ENCODE data around the gene CCNYL1.

CCNYL1 gene

DNA sequence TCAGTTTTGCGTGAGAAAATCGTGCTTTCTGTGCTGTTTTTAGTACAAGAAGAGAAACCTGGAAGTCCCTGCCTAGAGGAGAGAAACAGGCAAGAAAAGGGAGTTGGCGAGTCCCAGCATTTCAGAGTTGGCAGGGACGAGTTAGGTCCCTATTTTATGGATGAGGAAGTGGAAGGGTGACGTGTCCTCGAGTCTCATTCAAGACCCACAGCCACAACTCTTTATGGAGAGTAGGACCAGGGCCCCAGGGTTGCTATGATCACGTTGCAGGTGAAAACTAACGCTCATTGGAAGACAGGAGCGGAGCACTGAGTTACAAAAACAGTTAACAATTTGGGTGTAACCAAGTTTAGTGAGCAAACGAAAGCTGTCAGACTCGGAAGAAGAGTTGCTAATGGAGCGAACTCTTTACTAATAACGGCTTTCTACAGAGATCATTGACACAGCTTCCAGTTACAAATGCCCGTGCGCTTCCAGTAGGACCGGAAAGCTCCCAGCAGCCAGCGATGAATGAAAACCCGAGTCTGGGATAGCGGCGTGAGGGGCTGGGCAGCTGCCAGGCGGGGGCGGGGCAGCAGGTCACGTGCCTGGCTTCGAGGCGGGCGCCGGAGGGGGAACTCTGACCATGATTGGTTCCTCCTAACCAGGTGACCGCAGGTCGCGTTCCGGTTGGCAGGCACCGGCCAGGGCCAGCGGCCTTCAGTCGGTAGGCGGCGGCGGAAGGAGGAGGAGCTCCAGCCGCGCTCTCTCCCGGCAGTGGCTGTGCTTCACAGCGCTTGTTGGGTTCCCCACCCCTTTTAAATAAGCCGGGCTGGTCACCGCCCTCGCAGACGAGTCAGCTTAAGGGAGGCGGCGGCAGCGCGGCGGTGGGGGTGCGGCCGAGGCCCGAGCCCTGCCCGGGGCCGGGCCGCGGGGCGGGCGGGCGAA lies at the start of gene CCNYL1:
Gene CCNYL1 (plus strand): TSS at position 827 of the 927 bp plus-strand sequence. CDS start 257 bp downstream, outside the sequence.
- Mint-ChIP-seq H3K27ac (peak within 1 kb of the TSS; percentile 79), H3K4me3 (peak within 1 kb of the TSS; percentile 95), H3K27me3 (no peaks in the 10 kb centered on the region), H3K36me3 (peaks cover 2% of the 10 kb centered on the region), H3K4me1 (peaks cover 19% of the 10 kb centered on the region), H3K9me3 (no peaks in the 10 kb centered on the region)
- peak; percentile 90 for ATAC-seq (ENCODE audit: low read depth)
- peak; percentile 92 to 97 for DNase-seq (ENCODE audit: low spot score in 2 of 2)

DNA sequence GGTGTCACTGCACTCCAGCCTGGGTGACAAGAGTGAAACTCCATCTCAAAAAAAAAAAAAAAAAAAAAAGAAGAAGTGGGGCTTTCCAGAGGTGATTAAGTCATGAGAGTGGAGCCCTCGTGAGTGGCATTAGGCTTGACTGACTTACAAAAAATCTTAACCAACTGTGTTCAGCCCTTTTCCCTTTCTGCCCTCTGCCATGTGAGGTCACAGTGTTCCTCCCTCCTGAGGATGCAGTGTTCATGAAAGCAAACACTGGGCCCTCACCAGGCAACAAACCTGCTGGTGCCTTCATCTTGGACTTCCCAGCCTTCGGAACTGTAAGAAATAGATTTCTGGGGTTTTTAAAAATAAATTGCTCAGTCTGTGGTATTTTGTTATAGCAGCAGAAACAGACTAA lies 49.2 kb upstream of the CCNYL1 start:
- ATAC-seq (ENCODE audit: low read depth) (peak; percentile 96), DNase-seq (ENCODE audit: low spot score in 2 of 2) (peak; percentile 52 to 79)
- Mint-ChIP-seq H3K36me3 (peaks cover 2% of the 10 kb centered on the region), H3K9me3 (no peaks in the 10 kb centered on the region), H3K27ac (peak overlapping the region; percentile 98), H3K4me1 (peaks cover 23% of the 10 kb centered on the region), H3K4me3 (peak overlapping the region; percentile 72), H3K27me3 (no peaks in the 10 kb centered on the region)

DNA sequence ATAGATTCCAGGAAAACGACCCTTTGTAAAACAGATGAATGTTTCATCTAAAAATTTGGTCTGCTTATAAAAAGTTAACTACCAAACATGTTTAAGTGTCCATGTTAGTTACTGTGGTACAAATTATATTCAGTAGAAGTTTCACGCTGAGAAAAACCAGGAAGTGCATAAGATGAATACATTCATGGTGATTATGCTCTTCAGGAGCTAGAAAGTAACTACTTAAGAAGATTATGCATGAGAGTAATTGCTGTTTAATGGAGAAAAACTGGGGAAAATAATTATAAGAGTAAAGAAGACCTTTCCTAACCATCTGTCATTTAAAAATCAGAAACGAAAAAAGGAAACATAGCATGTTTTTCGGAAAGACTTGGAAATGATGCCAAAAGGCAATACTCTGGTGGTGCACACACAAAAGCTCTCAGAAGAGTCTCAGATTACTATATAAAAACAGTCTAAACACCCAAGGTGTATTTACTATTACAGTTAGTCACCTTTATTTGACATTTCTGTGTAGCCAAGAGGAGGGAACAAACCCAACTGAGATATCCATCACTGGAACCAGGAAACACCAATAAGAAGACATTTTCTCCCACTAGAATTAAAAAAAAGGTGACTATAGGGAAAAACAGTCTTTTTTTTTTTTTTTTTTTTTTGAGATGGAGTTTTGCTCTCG lies 47.4 kb upstream of the CCNYL1 start:
- Mint-ChIP-seq H3K9me3 (no peaks in the 10 kb centered on the region), H3K4me1 (peaks cover 26% of the 10 kb centered on the region), H3K4me3 (peak overlapping the region; percentile 88), H3K27me3 (no peaks in the 10 kb centered on the region), H3K36me3 (peaks cover 3% of the 10 kb centered on the region), H3K27ac (peak overlapping the region; percentile 98)
- DNase-seq (ENCODE audit: low spot score in 2 of 2) (no peak), ATAC-seq (ENCODE audit: low read depth) (no peak)

DNA sequence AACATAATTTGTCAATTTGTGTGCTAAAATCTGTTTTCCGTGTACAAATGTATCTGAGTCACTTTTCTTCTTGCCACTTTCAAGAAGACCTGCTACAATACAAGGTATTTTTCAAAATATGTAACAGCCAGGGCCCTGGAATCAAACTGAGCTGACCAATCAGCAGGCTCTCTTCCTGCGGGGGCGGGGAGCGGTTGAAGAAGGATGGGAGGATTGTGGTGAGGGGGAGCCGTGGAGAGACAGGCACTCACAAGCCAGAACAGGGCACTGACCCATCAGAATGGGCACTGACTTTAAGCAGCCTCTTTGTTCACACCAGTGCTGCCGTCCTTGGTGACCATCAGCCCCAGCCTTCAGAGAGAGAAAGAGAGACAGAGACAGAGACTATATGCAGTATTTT lies 40.6 kb upstream of the CCNYL1 start:
- Mint-ChIP-seq H3K4me1 (peaks cover 14% of the 10 kb centered on the region), H3K27ac (peak overlapping the region; percentile 41), H3K4me3 (no peak overlapping the region), H3K36me3 (peaks cover 9% of the 10 kb centered on the region), H3K27me3 (no peaks in the 10 kb centered on the region), H3K9me3 (no peaks in the 10 kb centered on the region)
- ATAC-seq (ENCODE audit: low read depth) (no peak), DNase-seq (ENCODE audit: low spot score in 2 of 2) (no peak)

DNA sequence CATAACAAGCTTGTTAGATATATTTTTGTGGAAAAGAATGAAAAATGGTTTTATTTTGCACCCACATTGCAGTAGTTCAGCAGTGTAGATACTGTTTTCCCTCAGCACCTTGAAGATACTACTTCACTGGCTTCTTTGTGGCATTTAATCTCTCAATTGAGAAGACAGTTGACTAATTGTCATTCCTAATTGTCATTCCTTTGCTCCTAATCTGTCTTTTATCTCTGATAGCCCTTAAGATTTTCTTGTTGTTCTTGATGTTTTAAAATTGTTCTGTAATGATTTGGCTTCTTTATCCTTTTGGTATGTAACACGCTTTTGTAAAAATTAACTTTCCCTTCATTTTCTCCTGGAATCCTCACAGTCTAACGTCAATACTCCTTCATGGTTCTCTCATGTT lies 38.0 kb upstream of the CCNYL1 start:
- no peak for DNase-seq (ENCODE audit: low spot score in 2 of 2)
- Mint-ChIP-seq H3K27me3 (no peaks in the 10 kb centered on the region), H3K36me3 (peaks cover 12% of the 10 kb centered on the region), H3K4me3 (no peak overlapping the region), H3K27ac (no peak overlapping the region), H3K9me3 (no peaks in the 10 kb centered on the region), H3K4me1 (peaks cover 6% of the 10 kb centered on the region)
- no peak for ATAC-seq (ENCODE audit: low read depth)

DNA sequence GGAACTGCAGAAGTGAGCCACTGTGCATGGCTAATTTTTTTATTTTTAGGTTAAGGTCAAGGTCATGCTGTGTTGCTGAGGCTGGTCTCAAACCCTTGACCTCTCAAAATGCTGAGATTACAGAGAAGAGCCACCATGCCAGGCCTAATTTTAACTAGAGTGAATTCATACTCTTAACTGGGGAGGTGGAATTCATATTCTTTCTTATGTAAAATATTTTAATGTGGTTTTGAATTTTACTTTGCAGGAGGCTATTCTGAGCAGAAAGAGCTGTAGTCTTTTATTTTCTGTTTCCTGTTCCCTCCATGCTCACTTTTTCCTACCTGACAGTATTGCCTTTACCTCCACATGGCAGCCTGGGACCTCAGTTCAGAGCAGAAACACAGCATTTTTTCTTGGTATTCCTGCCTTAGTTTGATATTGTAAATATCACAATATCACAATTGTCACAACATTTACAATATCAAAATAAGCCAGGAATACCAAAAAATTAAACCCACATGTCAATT lies 37.1 kb upstream of the CCNYL1 start:
- H3K9me3 Mint-ChIP-seq = no peaks in the 10 kb centered on the region
- H3K27me3 Mint-ChIP-seq = no peaks in the 10 kb centered on the region
- H3K27ac Mint-ChIP-seq = peak overlapping the region; percentile 41
- ATAC-seq (ENCODE audit: low read depth) (no peak), DNase-seq (ENCODE audit: low spot score in 2 of 2) (no peak)
- H3K4me3 Mint-ChIP-seq = no peak overlapping the region
- peaks cover 9% of the 10 kb centered on the region for H3K36me3 Mint-ChIP-seq
- peaks cover 3% of the 10 kb centered on the region for H3K4me1 Mint-ChIP-seq

DNA sequence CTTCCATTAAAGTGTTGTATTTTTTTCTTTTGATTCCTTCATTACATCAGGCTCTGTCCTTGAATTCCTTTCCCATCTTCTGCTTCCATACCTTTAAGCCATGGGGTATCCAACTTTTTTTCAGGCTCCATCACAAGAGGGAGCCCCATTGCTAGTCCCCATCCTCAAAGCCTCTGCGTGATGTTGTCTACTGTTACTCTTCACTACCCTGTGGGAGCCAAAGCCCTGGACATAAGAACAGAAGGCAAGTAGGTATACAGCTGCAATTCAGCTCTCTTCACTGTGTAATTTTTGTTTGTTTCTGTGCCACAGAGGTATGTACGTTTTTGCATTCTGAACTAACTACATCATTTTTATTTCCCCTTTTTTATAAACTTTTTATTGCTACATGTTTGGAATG lies 36.6 kb upstream of the CCNYL1 start:
- Mint-ChIP-seq H3K27ac (peak overlapping the region; percentile 41), H3K9me3 (no peaks in the 10 kb centered on the region), H3K36me3 (peaks cover 11% of the 10 kb centered on the region), H3K4me1 (peaks cover 3% of the 10 kb centered on the region), H3K27me3 (no peaks in the 10 kb centered on the region), H3K4me3 (no peak overlapping the region)
- ATAC-seq (ENCODE audit: low read depth) = no peak
- DNase-seq (ENCODE audit: low spot score in 2 of 2) = no peak

DNA sequence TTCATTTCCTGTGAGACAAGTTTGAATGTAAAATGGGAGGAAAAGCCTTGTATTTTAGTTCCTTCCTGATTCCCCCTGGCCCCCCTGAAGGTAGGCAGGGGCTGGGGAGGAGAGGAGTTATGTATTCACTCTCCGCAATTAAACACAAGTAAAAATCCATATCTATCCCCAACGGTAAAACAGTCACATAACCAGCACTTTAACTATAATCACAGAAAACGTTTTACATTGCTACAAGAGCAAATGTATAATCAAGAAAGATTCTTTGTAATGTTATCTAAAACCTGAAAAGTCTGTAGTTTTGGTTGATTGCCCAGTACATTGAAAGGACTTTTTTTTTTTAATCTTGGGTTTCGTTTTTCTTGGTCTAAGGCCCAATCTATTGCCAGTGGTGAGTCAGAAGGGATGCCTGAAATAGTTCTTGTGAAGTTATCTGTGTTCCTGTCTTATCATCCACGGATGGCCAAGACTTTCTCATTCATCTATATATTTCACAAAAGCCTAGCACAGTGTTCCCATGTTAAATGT lies 34.5 kb upstream of the CCNYL1 start:
- no peaks in the 10 kb centered on the region for H3K27me3 Mint-ChIP-seq
- DNase-seq (ENCODE audit: low spot score in 2 of 2) (no peak), ATAC-seq (ENCODE audit: low read depth) (no peak)
- H3K36me3 Mint-ChIP-seq = peaks cover 9% of the 10 kb centered on the region
- H3K27ac Mint-ChIP-seq = peak overlapping the region; percentile 64
- H3K4me3 Mint-ChIP-seq = no peak overlapping the region
- no peaks in the 10 kb centered on the region for H3K9me3 Mint-ChIP-seq
- H3K4me1 Mint-ChIP-seq = peaks cover 6% of the 10 kb centered on the region

DNA sequence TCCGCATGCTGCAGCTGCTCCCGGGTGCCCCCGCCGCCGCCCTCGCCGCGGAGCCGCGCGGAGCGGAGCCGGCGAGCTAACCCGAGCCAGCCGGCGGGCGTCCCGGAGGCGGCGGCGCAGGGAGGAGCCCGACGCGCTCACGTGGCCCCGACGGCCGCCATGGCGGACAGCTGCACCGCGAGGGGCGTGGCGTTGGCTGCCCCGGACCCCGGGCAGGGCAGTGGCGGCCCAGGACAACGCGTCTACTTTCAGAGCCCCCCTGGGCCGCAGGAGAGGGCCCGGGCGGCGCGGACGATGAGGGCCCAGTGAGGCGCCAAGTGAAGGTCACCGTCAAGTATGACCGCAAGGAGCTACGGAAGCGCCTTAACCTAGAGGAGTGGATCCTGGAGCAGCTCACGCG lies 30.0 kb upstream of the CCNYL1 start:
- peaks cover 2% of the 10 kb centered on the region for H3K36me3 Mint-ChIP-seq
- DNase-seq (ENCODE audit: low spot score in 2 of 2) (no peak), ATAC-seq (ENCODE audit: low read depth) (peak; percentile 47)
- H3K27me3 Mint-ChIP-seq = no peaks in the 10 kb centered on the region
- H3K4me3 Mint-ChIP-seq = peak overlapping the region; percentile 5
- peaks cover 8% of the 10 kb centered on the region for H3K4me1 Mint-ChIP-seq
- no peaks in the 10 kb centered on the region for H3K9me3 Mint-ChIP-seq
- H3K27ac Mint-ChIP-seq = no peak overlapping the region

DNA sequence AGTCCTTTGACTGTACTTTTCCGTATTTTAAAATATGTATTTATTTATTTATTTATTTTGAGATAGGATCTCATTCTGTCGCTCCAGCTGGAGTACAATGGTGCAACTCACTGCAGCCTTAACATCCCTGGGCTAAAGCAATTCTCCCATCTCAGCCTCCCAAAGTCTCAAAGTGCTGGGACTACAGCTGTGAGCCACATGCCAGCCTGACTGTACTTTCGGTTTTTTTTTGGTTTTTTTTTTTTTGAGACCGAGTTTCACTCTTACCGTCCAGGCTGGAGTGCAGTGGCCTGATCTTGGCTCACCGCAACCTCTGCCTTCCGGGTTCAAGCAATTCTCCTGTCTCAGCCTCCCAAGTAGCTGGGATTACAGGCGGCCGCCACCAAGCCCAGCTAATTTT lies 28.9 kb upstream of the CCNYL1 start:
- Mint-ChIP-seq H3K36me3 (peaks cover 2% of the 10 kb centered on the region), H3K27ac (no peak overlapping the region), H3K9me3 (no peaks in the 10 kb centered on the region), H3K4me3 (no peak overlapping the region), H3K27me3 (no peaks in the 10 kb centered on the region), H3K4me1 (peaks cover 5% of the 10 kb centered on the region)
- ATAC-seq (ENCODE audit: low read depth) (no peak), DNase-seq (ENCODE audit: low spot score in 2 of 2) (no peak)

DNA sequence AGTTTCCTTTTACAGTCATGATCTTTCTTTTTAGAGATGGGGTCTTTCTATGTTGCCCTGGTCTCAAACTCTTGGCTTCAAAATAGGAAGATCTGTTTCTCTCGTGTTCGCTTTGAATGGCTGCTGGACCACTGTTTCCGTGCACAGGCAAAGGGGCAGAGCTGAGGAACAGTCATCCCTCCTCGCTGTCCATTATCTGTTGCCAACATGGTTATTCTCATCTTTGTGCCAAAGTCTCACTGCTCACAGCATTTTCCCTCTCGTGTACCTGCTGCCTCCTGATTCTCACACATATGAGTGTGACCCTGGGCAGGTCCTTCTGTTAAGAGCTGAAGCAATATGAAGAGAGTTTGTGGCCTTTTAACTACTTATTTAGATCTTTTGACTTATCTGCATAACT lies 28.0 kb upstream of the CCNYL1 start:
- no peak overlapping the region for H3K27ac Mint-ChIP-seq
- H3K4me3 Mint-ChIP-seq = no peak overlapping the region
- peaks cover 2% of the 10 kb centered on the region for H3K36me3 Mint-ChIP-seq
- H3K27me3 Mint-ChIP-seq = no peaks in the 10 kb centered on the region
- H3K9me3 Mint-ChIP-seq = no peaks in the 10 kb centered on the region
- DNase-seq (ENCODE audit: low spot score in 2 of 2) (no peak), ATAC-seq (ENCODE audit: low read depth) (no peak)
- peaks cover 5% of the 10 kb centered on the region for H3K4me1 Mint-ChIP-seq

DNA sequence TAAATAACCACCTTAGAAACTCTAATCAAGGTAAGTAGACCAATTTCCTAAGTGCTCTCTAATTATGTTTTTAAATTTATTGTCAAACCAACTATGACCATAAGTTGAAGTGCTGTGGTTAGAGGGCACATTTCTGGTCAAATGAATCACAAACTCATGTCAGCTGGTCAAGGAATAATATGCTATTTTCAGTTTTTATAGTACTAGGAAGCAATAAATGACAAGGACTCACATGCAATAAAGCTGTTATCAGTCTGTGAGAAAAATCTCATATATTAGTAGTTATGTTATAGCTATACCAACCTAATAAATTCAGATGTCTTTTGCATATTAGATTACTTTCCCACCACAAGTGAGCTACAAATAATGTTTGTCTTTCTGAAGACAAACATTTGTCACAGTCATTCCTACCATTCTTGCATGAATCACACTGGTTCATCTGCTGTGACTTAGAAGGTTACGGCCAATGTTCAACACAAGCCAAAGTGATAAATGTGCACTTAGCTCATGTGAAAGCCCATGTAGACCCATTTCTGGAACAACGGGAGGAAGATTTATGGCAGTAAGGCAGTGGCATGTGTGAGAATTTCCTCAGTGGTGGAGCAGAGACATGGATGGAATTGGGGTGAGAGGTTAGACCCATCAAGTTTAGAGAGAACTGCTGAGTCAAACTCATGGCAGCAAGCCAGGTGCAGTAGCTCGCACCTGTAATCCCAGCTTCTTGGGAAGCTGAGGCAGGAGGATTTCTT lies 27.4 kb upstream of the CCNYL1 start:
- ATAC-seq (ENCODE audit: low read depth) = no peak
- Mint-ChIP-seq H3K9me3 (no peaks in the 10 kb centered on the region), H3K27ac (no peak overlapping the region), H3K27me3 (no peaks in the 10 kb centered on the region), H3K4me1 (peaks cover 5% of the 10 kb centered on the region), H3K36me3 (peaks cover 2% of the 10 kb centered on the region), H3K4me3 (no peak overlapping the region)
- DNase-seq (ENCODE audit: low spot score in 2 of 2) = no peak

DNA sequence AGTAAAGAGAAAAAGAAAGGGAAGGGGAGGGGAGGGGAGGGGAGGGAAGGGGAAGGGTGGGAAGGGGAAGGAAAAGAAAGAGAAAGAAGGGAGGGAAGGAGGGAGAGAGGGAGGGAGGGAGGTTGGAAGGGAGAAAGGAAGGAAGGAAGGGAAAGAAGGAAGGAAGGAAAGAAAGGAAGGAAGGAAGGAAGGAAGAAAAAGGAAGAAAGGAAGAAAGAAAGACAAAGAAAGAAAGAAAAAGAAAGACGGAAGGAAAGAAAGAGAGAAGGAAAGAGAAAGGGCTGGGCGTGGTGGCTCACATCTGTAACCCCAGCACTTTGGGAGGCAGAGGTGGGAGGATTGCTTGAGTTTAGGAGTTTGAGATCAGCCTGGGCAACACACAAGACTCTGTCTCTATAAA lies 24.6 kb upstream of the CCNYL1 start:
- no peaks in the 10 kb centered on the region for H3K27me3 Mint-ChIP-seq
- peaks cover 2% of the 10 kb centered on the region for H3K4me1 Mint-ChIP-seq

More for the DNA sequence above, 24.6 kb upstream of the CCNYL1 start:
- Mint-ChIP-seq H3K4me3 (no peak overlapping the region), H3K27ac (no peak overlapping the region), H3K9me3 (no peaks in the 10 kb centered on the region), H3K36me3 (no peaks in the 10 kb centered on the region)
- no peak for DNase-seq (ENCODE audit: low spot score in 2 of 2)
- ATAC-seq (ENCODE audit: low read depth) = no peak
